RKO (cell line): Measurements from ENCODE around the gene MACROD2.
"Not testable (repeated sequence)": the region's sequence is repeated elsewhere in the genome, so short reads cannot be mapped to it uniquely, and the experiment has no call there.

Experiments
- DNase-seq: peaks from one replicate; pipeline ENCODE4 v3.0.0-alpha.2; 2016; ENCODE audit warnings: low spot score

MACROD2 gene

DNA sequence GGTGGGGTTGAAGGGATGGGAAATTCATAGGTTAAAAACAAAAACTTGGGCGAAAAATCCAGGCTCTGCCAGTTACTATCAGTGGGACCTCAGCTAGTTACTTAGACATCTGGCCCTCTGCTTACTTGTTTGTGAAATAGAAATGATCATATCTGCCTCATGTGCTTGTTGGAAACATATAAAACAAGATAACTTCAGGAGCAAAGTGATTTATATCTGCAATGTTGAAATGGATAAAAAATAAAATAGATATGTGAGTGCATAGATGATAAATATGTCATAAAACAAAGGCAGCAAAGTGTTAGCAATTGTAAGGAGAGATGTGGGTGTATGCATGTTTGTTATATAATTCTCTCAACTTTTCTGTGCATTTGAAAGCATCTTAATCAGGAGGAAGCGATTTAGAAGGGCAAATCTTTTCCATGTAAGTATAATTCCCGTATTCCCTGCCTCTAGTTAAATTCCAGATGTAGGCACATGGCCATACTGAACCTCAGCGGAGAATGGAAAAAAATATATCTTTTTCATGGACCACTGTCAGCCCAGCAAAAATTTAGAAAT is 921.1 kb downstream of the MACROD2 start:
- no peak for DNase-seq

GRCh38 chr20:14918281-14918680 is 923.0 kb downstream of the MACROD2 start:
- no peak for DNase-seq

- DNase-seq: no peak
Measured at GRCh38 chr20:14918976-14919375, 923.7 kb downstream of the MACROD2 start.

GRCh38 chr20:14919501-14920081 is 924.3 kb downstream of the MACROD2 start:
- no peak for DNase-seq

DNA sequence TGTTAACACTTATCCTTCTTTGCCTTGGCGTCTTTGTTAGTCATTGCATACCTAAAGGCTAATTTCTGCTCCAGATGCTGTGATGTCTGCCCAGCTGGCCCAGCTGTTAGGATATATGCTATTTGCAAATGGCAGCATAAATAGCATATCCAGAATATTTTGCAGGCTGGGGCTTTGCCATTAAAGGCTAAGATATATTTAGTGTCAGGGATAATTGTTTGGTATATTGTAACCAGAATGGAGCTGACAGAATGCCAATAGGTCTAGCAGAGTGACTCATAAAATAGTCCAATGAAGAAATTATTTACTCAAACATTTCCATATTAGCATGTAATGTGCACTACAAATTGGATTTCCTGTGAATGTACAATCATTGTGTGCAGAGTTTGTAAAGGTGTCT is 926.2 kb downstream of the MACROD2 start:
- DNase-seq: no peak

DNA sequence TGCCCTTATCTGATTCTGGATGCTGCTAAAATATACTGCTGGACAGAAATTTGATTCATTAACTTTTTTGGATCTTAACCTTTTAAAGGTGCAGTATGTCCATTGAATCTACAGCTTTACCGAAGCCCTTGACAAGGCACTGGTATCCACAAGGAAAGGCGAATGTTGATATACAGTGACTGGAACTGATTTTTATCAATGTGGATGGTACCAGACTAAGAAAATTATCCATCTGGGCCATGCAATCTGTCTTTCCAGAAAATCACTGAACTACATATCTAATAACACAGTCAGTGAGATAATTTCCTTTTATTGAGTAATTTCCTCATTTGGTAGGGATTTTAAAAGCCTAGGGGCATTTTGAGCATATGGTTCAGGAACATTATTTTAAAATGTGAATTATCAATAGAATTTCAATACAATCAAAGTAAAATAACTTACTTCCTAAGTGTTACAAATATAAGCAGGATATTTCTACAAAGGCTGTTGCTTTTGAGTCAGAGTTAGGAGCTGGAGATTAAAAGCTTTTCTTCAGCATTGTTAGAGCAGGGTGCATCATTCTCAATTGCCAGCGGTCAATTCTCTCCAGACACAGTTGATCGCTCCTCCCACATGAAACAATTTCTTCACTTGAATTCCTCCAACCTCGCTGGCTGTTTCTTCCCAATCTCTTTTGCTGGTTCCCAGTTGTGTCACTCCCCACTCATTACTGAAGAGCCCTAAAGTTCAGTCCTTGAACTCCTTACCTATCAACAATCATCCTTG is 927.4 kb downstream of the MACROD2 start:
- no peak for DNase-seq

DNA sequence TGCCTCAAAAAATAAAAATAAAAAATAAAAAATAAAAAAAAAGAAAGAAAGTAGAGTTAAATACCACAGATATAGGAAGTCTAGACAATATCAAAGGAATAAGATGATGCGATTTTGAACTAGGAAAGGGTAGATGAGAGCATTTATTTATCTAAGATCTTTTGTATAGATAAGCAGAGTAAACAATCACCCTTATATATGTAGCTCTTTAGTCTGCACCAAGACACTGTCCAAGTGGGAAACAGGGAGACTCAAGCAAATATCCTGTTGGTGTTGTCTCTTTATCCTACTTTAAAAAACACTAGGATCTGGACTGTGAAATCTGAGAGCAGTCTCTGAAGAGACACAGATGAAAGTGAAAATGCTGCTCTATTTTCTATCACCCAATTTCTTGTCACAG is 929.1 kb downstream of the MACROD2 start:
- no peak for DNase-seq

DNA sequence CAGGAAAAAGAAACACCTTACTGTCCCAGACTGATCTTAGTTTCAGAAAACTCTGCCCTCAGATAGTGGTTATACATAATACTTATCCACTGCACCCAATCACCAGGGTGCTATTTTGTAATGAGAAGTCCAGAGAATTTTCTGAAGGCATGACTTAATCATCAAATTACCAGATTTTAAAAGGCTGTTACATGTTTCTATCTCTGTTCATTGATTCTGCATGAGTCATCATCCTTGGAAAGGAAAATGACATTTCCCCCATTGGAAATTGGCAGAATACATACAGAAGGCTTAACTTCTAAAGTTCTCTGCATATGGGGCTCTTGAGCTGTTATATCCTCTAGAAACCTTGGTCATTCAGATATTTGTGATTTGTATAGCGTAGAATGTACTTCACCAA is 930.0 kb downstream of the MACROD2 start:
- DNase-seq: no peak

- not testable (repeated sequence) for DNase-seq
Measured at GRCh38 chr20:14926436-14926835, 931.1 kb downstream of the MACROD2 start.

DNA sequence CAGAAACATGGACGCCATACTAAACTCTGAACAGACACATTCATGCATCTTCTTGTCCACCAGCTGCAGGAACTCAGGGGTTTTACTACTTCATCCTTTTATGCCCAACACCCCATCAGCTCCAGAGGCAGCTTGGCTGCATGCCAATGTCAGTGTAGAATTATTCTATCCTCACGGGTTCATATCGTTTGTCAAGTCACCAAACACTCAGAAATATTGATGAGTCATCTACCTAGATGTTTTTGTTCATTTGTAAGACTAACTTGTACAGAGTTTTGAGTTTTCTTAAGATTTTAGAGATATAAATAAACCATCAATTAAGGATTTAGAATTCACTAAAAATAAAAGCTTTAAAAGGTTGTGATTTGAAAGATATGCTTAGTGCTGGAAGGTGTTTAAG is 932.8 kb downstream of the MACROD2 start:
- DNase-seq: no peak

DNA sequence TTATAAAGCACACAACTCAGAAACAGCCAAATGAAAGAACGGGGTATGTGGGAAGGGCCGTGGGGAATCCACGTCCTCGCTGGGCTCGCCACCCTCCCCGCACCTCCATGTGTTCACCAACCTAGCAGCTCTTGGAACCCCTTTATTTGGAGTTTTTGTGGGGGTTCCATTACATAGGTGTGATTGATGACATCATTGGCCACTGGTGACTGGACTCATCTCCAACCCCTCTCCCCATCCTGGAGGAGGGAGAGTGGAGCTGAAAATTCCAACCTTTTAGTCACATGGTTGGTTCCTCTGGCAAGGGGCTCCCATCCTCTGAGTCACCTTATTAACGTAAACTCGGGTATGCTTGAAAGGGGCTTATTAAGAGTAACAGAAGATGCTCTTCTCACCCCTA is 934.1 kb downstream of the MACROD2 start:
- DNase-seq: no peak

GRCh38 chr20:14932040-14932439 is 936.7 kb downstream of the MACROD2 start:
- DNase-seq: no peak

- DNase-seq: no peak
Measured at GRCh38 chr20:14935285-14935684, 940.0 kb downstream of the MACROD2 start.

- DNase-seq: no peak
Measured at GRCh38 chr20:14937021-14937420, 941.7 kb downstream of the MACROD2 start.

GRCh38 chr20:14937846-14938245 is 942.5 kb downstream of the MACROD2 start:
- no peak for DNase-seq

DNA sequence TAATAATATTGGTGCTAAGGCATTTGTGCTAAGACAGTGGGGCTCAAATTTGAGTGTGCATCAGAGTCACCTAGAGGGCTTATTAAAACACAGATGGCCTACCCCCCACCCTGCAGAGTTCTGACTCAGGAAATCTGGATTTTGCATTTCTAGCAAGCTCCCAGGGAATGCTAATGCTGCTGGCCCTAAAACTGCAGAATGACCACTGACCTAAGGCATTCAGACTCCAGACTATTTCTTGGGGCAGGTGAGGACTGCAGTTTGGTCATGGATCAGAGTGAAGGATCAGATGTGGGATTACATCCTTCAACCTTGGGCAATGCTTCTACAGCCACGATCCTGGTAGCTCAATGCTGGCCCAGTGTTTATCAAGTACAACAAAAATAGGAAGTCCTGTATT is 952.2 kb downstream of the MACROD2 start:
- no peak for DNase-seq

DNA sequence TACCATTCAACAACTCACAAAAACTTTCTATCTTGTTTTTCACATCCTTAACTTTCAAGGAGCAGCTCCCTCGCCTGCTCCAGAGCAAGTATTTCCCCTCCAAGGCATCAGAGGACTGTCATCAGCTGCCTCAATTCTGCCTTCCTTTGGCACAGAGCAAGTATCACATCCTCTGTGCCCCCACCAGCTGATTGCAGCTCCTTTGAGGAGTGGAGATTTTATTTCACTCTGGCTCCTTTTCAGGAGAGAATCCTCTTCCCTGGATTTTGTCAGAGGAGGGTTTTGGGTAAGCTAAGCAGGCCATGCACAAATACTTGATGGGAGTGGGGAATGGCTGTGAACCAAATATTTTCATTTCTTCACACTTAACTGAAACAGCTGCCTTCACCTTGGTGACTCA is 952.6 kb downstream of the MACROD2 start:
- no peak for DNase-seq

GRCh38 chr20:14948416-14948815 is 953.1 kb downstream of the MACROD2 start:
- peak; percentile 8 for DNase-seq

GRCh38 chr20:14950633-14951032 is 955.3 kb downstream of the MACROD2 start:
- DNase-seq: no peak

GRCh38 chr20:14951105-14951504 is 955.8 kb downstream of the MACROD2 start:
- no peak for DNase-seq

DNA sequence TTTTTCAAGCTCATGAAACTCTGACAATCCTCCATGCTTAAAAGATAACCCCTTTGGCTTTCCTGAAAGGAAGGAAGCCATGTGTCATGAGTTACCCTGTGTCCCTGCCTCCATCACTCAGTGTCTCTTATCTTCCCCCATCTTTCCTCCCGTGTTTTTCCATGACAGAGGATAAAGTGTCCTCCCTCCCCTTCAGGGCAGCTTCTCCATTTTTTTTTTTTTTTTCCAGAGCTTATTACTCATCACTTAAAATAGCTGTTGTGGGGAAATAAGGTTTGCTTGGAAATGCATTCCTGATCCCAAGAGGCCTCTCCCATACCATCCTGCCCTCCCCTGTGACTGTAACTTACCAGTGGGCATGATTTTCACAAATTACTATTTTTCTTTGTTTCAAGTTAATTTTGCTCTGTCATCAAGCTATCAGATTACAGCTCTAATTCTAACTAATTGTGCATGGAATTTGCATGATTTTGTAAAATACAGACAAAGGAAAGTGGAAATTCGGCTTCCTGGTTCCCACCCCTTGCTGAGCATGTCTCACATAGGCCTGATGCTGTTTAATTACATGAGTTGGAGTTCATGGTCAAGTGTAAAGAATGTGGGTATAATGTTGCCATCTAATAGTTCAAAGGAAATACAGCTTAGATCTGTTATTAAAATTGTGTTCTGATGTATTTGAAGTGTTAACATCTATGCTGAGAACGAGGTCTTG is 956.5 kb downstream of the MACROD2 start:
- DNase-seq: no peak

DNA sequence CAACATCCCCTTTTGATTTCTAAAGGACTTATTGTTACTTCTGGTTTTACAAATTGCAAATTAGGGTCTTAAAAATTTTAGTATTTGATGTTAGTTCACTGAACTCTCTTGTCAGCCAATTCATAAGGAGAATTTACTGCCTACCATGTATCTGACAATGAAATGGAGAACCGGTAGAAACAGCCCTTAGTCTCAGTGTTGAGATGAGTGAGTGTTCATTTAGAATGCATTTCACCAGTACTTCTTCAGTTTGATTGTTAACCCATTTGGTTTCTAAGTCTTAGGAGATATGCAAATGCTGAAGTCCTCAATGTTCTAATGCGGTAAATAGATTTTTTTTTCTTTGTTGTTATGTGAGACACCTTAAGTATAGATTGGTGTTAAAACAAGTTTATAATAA is 958.4 kb downstream of the MACROD2 start:
- DNase-seq: no peak

DNA sequence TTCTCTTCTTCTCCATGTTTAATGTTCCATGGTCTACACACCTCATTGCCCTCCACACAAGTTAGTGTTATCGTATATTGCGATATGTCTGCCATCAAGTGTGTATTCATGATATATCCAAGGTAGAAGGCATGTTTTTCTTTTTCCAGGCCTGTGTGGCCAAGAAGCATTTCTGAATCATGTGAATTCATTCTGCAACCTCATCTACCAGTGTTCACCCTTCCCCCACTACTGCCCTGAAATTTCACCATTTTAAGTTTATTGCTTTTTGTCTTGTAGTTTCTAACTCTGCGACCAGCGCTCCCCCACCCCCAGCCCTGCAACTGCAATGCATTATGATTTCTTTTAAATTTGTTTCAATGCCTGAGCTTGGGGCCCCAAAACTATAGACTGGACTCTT is 960.1 kb downstream of the MACROD2 start:
- no peak for DNase-seq
